Myocyte (in vitro differentiated cells): ENCODE results near the gene IFNA5. TPM values are rescaled to one million over a fixed set of nuclear protein-coding genes. Genes with fewer than 3 reads are reported as not detected.

Experiments
- DNase-seq: peaks from one replicate; pipeline ENCODE4 v3.0.0-alpha.2; 2012; ENCODE audit warnings: low read depth
- polyA plus RNA-seq: library from polyadenylated mRNA; unstranded; fragments of >200 nt; gene quantifications from one replicate; pipeline ENCODE4 v1.2.1, GENCODE V29; 2012; ENCODE audit warnings: missing spikeins
- total RNA-seq: library from RNA; depleted of rRNA; stranded (reverse); fragments of >200 nt; gene quantifications from 2 replicates; pipeline ENCODE4 v1.2.3, GENCODE V29; 2014

IFNA5 gene
- not detected in 2 replicates for total RNA-seq
- polyA plus RNA-seq = not detected

GRCh38 chr9:21305213-21305612 lies at the start of gene IFNA5:
Gene IFNA5, minus strand, starts transcription at chr9:21305313. Its CDS starts 57 bp downstream, at chr9:21305256.
- no peak for DNase-seq

- no peak for DNase-seq
These were observed 45.7 kb upstream of the IFNA5 start, which contains the start of gene IFNA6 for GRCh38 chr9:21350787-21351186. Gene IFNA6, minus strand, starts transcription at chr9:21350887. Its CDS starts 0 bp downstream, at chr9:21350887.

- no peak for DNase-seq
These were observed 43.4 kb upstream of the IFNA5 start for GRCh38 chr9:21348430-21348970.

DNA sequence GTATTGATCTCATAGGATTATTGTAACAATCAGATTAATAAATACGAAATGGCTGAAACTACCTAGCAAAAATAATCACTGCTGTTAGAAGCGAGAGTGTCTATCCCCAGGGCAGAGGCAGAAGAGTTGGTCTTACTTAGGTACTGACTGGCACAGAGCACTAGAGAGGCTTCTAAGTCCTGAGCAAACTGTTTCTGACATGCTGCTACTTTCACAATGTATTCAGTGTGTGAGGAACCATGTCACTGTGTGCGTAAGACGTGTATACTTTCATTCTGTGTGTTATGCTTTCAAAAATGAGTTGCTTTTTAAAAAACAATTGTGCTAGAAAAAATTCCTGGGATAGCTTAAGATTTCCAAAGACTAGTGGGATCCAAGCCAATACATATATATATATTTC lies 35.6 kb upstream of the IFNA5 start:
- DNase-seq = no peak

- no peak for DNase-seq
These were observed 31.3 kb upstream of the IFNA5 start for GRCh38 chr9:21336457-21336856.

DNA sequence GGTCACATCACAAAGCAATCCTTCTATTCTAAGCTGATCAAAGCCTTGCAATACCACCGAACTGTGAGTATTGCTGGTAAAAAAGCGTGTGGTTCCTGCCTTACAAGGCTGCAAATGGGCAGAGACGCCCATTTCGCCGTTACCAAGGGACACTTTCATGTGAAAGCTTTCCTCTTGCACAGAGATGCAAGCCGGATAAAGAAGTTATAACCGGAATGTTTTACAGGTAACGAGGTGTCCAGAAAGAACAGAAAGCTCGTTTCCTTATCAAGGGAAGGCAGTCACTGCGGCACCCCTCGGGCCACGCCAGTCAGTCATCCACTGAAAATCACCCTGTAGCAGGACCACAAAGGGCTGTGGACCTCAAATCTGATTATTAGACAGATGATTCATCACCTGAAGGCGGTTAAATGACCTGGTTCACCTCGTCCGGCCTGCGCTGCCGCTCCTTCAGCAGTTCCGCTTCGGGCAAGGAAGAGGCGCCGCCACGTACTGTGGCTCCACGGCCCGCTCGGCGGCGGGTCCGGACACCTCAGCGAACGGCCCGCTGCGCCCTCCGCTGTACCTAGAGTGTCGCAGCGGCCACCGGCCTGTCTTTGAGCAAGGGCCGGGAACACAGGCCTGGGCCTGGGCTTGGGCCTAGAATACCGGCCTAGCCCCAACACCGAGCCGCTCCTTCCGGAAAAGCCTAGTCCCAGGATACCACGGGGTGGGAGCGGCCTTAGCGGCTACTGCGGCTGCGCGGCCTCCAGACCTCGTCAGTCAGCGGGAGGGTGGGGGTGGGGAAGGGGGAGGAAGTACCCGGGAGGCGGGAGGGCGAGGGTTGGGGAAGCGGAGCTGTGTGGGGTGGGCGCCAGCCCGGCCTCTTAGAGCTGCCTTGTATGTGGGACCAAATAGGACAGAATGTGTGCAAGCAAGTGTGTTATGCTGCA lies 29.9 kb upstream of the IFNA5 start, which contains the start of gene KLHL9:
Gene KLHL9 (minus strand): TSS at position 704 of the 932 bp plus-strand sequence. CDS start 545 bp downstream, at position 159.
- peak; percentile 95 for DNase-seq

GRCh38 chr9:21333226-21333625 lies 28.1 kb upstream of the IFNA5 start:
- no peak for DNase-seq

DNA sequence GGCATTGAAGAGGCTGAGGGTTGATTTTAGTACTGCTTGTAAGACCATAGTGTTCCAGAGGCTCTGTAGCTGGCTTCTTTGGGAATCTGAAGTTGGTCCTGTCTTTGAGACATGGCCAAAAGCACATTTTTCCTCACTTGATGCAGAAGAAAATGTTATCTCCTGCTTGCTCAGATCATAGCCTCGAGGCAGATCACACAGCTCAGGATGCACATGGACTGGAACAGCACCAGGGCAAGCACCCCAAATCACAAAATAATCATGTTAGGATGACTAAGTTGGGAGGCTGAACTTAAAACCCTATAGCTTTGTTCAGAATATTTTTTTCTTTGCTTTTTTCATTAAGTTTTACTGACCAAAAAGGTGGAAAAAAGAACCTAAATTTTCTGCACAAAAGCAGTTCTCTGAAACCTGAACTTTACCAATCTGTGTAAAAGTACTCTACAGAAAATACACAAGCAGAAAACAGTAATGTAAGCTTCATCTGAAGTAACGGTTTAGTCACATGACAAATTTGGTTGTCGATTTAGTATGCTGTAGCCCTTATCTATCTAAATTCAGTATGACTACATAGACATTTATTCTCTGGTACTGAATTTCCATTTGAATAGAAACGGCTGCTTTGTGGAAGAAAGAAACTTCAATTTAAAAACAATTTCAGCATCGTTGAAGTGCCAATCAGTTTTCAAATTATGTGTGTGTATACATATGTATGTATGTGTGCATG lies 26.7 kb upstream of the IFNA5 start:
- no peak for DNase-seq

- peak; percentile 49 for DNase-seq
These were observed 21.5 kb upstream of the IFNA5 start for GRCh38 chr9:21326526-21327139.

- no peak for DNase-seq
These were observed 18.9 kb upstream of the IFNA5 start for GRCh38 chr9:21324047-21324446.

GRCh38 chr9:21322911-21323461 lies 17.9 kb upstream of the IFNA5 start:
- DNase-seq = no peak

- no peak for DNase-seq
These were observed 15.4 kb upstream of the IFNA5 start for GRCh38 chr9:21320465-21320864.

GRCh38 chr9:21317956-21318923 lies 13.1 kb upstream of the IFNA5 start:
- DNase-seq = peak; percentile 53

DNA sequence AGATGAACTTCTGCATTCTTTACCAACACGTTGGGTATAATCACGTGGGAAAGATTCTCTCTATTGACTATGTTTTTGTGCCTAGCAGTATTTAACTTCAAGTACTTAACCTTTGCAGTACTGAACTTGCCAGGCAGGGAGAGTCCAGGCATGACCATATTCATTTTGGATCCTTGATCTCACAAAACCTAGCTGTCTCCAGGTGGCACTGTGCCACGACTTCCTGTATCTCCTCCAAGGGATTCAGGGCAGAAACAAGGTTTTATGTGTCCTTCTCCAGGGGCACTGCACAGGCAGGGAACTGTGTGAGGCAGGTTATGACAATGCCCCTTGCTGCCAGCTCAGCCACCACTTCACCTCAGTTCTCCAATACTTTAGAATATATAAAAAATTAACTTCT lies 11.7 kb upstream of the IFNA5 start:
- DNase-seq = no peak

- no peak for DNase-seq
These were observed 11.1 kb upstream of the IFNA5 start for GRCh38 chr9:21316032-21316842.

GRCh38 chr9:21314152-21314551 lies 9.0 kb upstream of the IFNA5 start:
- no peak for DNase-seq

DNA sequence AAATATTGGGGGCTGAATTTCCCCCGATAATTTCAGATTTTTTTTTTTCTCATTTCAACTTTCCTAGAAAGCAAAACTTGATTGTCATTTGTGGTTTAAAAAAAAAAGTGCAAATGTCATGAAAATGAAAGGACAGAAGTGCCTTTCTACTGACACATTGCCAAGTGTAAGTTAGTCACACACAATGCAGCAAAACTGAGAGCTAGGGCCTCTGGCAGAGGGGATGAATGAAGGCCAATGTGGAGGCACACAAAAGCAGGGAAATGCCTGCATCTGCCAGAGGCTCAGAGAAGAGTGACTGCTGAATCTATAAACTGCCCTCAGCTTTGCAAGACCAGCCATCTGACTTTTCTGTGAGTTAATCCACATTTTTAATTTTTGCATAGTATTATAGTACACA lies 6.8 kb upstream of the IFNA5 start:
- DNase-seq = no peak

GRCh38 chr9:21295992-21296391 lies 9.1 kb downstream of the IFNA5 start:
- no peak for DNase-seq
